Right lobe of liver (tissue), 4 donors: Measurements from ENCODE around the gene MUL1.

ENCODE experiments used
- CTCF ChIP-seq, 4 donors: fragments of 200-600 bp in 3 of 4; fragments of 450-650 bp in 1 of 4; IDR thresholded peaks; one replicate each; pipeline versions ENCODE4 v1.5.1 to v1.8.0; 2016 to 2022; ENCODE audit warnings: antibody characterized with exemption in 4 of 4, mild to moderate bottlenecking in 2 of 4
- POLR2A ChIP-seq: fragments of 450-650 bp; IDR thresholded peaks from one replicate; pipeline ENCODE4 v1.6.1; 2017; ENCODE audit warnings: antibody characterized with exemption, mild to moderate bottlenecking
- donor health status: DM: no; HTN: no; CAD: no.
- donor health status: DM: no; HTN: no; CAD: no.
- donor health status: DM: no; HTN: yes; CAD: no.

DNA sequence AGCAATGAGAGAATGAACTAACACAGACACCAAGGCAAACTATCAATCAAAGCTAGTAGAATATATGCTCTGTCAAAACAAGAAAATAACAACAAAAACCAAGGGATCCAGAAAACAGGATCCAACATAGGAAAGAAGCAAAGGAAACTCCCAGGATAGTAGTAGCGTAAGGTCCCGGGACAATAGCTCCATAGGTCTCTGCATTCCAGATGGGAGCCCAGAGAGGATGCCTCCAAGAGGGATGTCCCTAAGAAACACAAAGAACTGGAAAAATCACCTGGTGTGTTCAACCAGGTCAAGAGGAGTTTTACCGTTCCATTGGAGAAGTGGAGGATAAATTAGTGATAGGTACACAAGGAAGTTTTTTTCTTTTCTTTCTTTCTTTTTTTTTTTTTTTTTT is 38.7 kb upstream of the MUL1 start:
- TF ChIP-seq POLR2A, result no peak
- TF ChIP-seq CTCF (IDR thresholded peaks at IDR 0.05), result no peak
